AG09319 (cell line): ENCODE data around the gene REST.

Source experiments
- DNase-seq: peaks from one replicate; pipeline ENCODE4 v3.0.0-alpha.2; 2010; ENCODE audit warnings: low read depth; ENCODE audit errors: extremely low read depth
- CTCF ChIP-seq: IDR thresholded peaks from 2 replicates; pipeline ENCODE4 v1.5.1; 2011; ENCODE audit warnings: low read depth, mild to moderate bottlenecking, inconsistent platforms, low read length, moderate library complexity

Gene REST

DNA sequence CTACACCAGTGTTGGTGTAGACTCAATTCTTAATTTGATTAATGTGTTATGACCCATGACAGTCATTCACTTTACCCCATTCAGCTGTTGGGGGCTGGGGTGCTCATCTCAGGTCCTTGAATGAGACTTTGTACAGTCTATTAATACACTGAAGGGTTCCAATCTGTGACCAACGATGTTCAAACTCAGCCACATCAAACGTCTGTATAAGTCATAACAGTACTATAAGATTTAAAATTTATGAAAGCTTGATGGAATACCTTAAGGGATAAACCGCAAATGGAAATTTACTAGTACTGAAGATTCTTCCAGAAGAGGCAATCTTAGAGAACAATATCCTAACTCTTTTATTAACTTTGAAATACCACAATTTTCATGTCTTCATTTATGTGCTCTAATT is 33.7 kb downstream of the REST start:
- no peak for DNase-seq
- no peak for TF ChIP-seq CTCF

GRCh38 chr4:56953680-56954520 is 46.2 kb downstream of the REST start:
- no peak for TF ChIP-seq CTCF
- no peak for DNase-seq

- TF ChIP-seq CTCF = no peak
- DNase-seq = peak; percentile 97
Observed at GRCh38 chr4:56958111-56958517, 50.4 kb downstream of the REST start.

DNA sequence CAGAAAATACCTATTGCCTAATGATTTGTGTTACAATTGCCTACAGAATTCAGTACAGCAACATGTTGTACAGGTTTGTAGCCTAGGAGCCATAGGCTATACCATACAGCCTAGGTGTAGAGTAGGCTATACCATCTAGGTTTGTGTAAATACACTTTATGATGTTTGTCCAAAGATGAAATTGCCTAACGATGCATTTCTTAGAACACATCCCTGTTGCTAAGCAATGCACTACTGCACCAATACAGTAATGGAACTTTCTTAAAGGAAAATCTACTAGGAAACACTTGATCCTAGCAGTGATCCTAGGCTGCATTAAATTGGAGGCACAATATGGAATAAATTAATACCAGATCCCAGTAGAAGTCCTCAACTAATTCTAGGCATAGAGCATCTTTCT is 51.4 kb downstream of the REST start:
- no peak for DNase-seq
- no peak for TF ChIP-seq CTCF

DNA sequence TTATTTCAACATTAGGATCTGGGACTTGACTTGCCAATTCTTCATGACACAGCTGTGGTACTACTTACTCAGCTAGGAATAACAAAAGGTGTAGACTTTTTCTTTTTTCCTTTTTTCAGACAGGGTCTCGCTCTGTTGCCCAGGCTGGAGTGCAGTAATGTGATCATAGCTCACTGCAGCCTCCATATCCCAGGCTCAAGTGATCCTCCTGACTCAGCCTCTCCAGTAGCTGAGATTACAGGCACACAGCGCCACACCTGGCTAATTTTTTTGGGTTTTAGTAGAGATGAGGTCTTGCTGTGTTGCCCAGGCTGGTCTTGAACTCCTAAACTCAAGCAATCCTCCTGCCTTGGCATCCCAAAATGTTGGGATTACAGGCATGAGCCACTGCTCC is 53.4 kb downstream of the REST start:
- DNase-seq = no peak

DNA sequence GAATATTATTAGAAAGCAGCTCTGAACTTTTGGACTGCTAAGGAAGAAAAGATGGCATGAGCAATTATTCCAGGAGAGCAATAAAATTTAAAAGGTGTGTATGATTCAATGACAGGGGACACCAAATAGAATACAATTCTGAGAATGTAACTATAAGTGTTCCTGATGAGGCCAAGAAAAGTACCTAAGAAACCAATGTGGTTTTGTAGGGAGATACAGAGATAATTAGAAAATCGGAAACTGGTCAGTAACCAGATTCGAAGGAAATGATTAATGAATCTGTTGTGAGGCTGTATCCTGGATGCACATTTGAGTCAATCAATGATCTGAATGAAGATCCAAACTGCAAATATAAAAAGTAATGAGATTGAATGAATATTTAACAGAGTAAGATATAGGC is 63.7 kb downstream of the REST start:
- TF ChIP-seq CTCF = no peak
- no peak for DNase-seq

More for the DNA sequence above, 53.4 kb downstream of the REST start:
- no peak for TF ChIP-seq CTCF

DNA sequence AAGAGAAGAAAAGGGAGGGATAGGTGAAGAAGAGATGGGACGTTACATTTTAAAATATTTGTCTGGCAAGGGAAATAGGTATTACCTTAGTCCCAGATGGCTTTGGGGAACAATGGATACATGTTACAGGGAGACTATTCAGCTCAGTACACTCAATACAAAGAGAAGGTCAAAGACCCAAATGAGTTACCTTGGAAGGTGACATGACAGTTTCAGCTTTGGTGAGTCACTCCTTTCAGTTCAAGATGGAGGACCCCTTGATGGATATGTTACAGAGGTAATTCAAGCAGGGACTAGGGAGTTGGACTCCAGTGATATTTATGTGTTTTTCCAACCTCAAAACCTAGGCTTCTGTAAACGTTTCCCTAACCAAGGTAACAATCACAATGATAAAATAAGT is 64.7 kb downstream of the REST start:
- TF ChIP-seq CTCF = no peak
- DNase-seq = no peak
